T-helper 17 cell (primary cell): Measurements from ENCODE around the gene EHF. TPM values are rescaled to one million over a fixed set of nuclear protein-coding genes. Genes with fewer than 3 reads are reported as not detected.

Source experiments
- ATAC-seq: fragments of 150-1000 bp; cut with Tn5 transposase; 2 replicates; pipeline ENCODE4 v1.10.0; 2021; ENCODE audit warnings: mild to moderate bottlenecking, moderate library complexity
- DNase-seq, 3 donors: peaks; one replicate each; pipeline versions ENCODE4 v3.0.0 to v3.0.0-alpha.2; 2020 to 2021
- H3K9me3 ChIP-seq: one replicate; pipeline ENCODE4 v1.7.0; 2013; ENCODE audit warnings: low read length, mild to moderate bottlenecking; ENCODE audit not compliant: control insufficient read depth, poor library complexity, severe bottlenecking
- H3K27ac Mint-ChIP-seq: one replicate; pipeline ENCODE4 v1.8.0; 2022; ENCODE audit warnings: mild to moderate bottlenecking, moderate library complexity, mixed read lengths
- H3K27me3 Mint-ChIP-seq: one replicate; pipeline ENCODE4 v1.8.0; 2022; ENCODE audit warnings: mixed read lengths
- H3K36me3 Mint-ChIP-seq: one replicate; pipeline ENCODE4 v1.8.0; 2022; ENCODE audit warnings: low read depth, mixed read lengths
- H3K4me1 Mint-ChIP-seq: one replicate; pipeline ENCODE4 v1.8.0; 2022; ENCODE audit warnings: mild to moderate bottlenecking, mixed read lengths
- H3K4me3 Mint-ChIP-seq: one replicate; pipeline ENCODE4 v1.8.0; 2022; ENCODE audit warnings: mild to moderate bottlenecking, moderate library complexity, mixed read lengths
- total RNA-seq, 4 donors: library from RNA in 2 of 4; stranded (reverse) in 2 of 4; gene quantifications; one replicate each; pipeline ENCODE4 v1.2.3 and lab custom pipeline; 2022 to 2026

EHF gene
- total RNA-seq, 2 donors from 2014 or later: 0.34 to 0.65 TPM

DNA sequence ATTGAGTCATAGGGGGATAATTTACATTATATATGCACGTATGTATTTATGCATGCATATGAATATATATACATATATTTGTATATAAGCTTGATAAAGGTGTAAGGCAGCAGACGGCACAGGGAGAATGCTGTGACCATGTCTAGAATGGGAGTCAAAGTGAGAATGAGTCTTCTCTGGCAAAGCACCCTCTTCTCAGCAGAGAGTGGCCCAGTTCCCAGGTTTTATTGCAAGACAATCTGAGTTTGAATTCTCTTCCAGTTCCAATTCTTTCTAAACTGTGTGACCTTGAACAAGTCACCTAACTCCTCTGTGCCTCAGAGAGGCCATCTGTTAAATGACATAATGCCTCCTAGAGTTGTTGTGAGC, 13.8 kb downstream of the EHF start:
- ATAC-seq: no peak
- H3K9me3 ChIP-seq: no peaks in the 10 kb centered on the region
- H3K36me3 Mint-ChIP-seq: no peaks in the 10 kb centered on the region
- no peak overlapping the region for H3K27ac Mint-ChIP-seq
- H3K4me3 Mint-ChIP-seq: no peak overlapping the region
- H3K4me1 Mint-ChIP-seq: peaks cover 9% of the 10 kb centered on the region
- peaks cover 4% of the 10 kb centered on the region for H3K27me3 Mint-ChIP-seq
- DNase-seq: no peak

GRCh38 chr11:34636127-34636526, 15.2 kb downstream of the EHF start:
- Mint-ChIP-seq H3K4me3 (no peak overlapping the region), H3K4me1 (peaks cover 9% of the 10 kb centered on the region), H3K36me3 (no peaks in the 10 kb centered on the region), H3K27me3 (peaks cover 9% of the 10 kb centered on the region), H3K27ac (no peak overlapping the region)
- DNase-seq (no peak), ATAC-seq (no peak)
- no peaks in the 10 kb centered on the region for H3K9me3 ChIP-seq

- H3K9me3 ChIP-seq: no peaks in the 10 kb centered on the region
- no peak for DNase-seq
- Mint-ChIP-seq H3K36me3 (no peaks in the 10 kb centered on the region), H3K27me3 (peaks cover 14% of the 10 kb centered on the region), H3K4me1 (peaks cover 9% of the 10 kb centered on the region), H3K27ac (no peak overlapping the region), H3K4me3 (no peak overlapping the region)
- no peak for ATAC-seq
Observed at GRCh38 chr11:34637303-34637702, 16.4 kb downstream of the EHF start.

DNA sequence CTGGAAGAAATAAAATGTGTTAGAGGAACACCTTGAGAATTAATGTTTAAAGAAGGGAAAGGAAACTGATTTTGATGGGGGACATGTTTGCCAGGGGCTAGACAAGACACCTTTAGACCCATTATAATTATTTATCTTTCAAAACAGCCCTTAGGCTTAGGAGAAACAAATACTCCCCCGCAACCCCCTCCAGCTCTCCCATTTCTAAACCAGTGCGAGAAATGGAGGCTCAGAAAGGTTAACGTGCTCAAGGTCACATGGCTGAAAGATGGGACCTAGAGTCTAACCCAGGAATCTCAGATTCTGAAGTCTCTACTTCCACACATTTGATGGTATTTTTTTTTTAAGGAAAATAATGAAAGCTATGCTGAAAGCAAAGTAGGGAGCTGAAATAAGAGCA, 18.0 kb downstream of the EHF start:
- Mint-ChIP-seq H3K4me1 (peaks cover 6% of the 10 kb centered on the region), H3K36me3 (no peaks in the 10 kb centered on the region), H3K27me3 (peaks cover 24% of the 10 kb centered on the region), H3K27ac (no peak overlapping the region), H3K4me3 (no peak overlapping the region)
- ATAC-seq (no peak), DNase-seq (no peak)
- H3K9me3 ChIP-seq: no peaks in the 10 kb centered on the region

DNA sequence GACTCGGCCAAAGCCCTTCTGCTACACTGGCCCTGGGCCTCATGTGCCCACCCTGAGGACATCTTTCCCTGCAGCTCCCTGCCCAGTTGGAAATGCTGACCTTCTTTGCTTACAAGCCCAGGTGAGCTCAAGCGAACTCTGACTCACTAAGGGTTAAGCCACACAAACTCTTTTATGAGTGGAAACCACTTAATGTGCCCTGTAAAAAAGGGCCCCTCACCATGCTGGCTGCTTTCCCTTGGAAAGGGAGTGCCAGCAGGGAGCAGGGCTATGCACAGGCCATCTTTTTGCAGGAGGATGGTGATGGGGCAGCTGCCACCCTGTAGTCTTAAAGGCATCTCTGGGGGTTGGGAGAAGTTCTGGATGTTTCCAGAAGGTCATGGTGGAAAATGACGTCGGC, 18.7 kb downstream of the EHF start:
- ATAC-seq (no peak), DNase-seq (no peak)
- H3K36me3 Mint-ChIP-seq: no peaks in the 10 kb centered on the region
- no peak overlapping the region for H3K27ac Mint-ChIP-seq
- no peaks in the 10 kb centered on the region for H3K4me1 Mint-ChIP-seq
- H3K4me3 Mint-ChIP-seq: no peak overlapping the region
- no peaks in the 10 kb centered on the region for H3K9me3 ChIP-seq
- peaks cover 24% of the 10 kb centered on the region for H3K27me3 Mint-ChIP-seq

DNA sequence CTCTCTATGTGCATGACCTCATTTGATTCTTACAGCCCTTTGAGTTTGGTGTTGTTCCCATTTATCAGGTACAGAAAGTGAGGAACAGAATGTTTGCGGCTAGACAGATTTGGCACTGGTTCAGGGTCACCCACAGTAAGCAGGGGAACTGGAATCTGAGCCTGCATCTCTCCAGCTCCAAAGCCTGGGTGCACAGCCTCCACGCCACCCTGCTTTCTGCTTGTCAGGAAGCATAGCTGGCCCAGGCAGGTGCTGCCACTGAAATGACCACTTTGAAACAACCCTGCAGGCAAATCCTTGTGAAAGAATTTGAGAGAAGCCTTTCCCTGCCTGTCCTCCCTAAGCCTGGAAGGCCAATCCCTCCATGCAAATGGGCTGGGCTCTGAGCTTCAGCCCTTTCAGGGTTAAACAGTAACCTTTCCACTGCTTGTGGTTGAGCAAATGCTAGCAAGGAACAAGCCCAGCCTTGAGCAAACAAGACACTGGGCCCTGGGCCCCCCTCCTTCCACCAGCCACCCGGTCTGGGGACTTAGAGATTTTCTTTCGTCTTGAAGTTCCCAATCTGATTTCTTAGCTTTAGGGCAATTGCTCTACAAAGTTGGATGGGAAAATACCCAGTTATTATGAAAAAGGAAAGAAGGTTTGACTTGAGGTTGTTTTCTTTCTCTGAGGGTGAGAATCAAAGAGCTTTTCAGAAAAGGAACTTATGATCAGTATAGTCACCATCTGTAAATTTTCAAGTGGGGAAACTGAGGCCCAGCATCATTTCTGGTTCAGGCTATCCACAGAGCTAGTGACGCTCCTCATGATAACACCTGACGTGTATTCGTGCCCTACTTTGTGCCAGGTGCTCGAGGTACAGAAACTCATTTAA, 19.4 kb downstream of the EHF start:
- Mint-ChIP-seq H3K36me3 (no peaks in the 10 kb centered on the region), H3K27me3 (peaks cover 24% of the 10 kb centered on the region), H3K4me3 (no peak overlapping the region), H3K4me1 (no peaks in the 10 kb centered on the region), H3K27ac (no peak overlapping the region)
- no peaks in the 10 kb centered on the region for H3K9me3 ChIP-seq
- ATAC-seq: no peak
- DNase-seq: no peak

GRCh38 chr11:34640924-34641275, 20.0 kb downstream of the EHF start:
- H3K36me3 Mint-ChIP-seq: no peaks in the 10 kb centered on the region
- ATAC-seq (no peak), DNase-seq (no peak)
- peaks cover 24% of the 10 kb centered on the region for H3K27me3 Mint-ChIP-seq
- no peak overlapping the region for H3K27ac Mint-ChIP-seq
- no peaks in the 10 kb centered on the region for H3K4me1 Mint-ChIP-seq
- no peak overlapping the region for H3K4me3 Mint-ChIP-seq
- H3K9me3 ChIP-seq: no peaks in the 10 kb centered on the region

DNA sequence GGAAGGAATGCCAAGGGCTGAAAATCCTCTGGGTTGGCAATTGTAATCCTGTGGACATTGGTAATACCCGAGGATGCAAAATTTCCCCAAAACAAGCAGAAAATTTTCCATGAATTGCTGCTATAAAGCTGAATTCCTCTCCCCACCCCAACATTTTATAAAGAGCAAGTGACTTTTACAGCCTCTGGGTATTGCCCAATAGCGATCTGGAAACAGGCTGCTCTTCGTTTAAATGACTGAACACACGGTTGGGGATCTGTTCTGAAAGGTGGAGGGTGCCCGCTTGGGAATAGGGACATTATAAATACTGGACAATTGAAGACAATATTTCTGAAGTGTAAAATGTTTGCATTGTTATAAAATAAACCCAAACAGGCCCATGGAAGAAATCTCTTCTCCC, 20.6 kb downstream of the EHF start:
- no peak overlapping the region for H3K4me3 Mint-ChIP-seq
- no peaks in the 10 kb centered on the region for H3K36me3 Mint-ChIP-seq
- no peak for ATAC-seq
- no peaks in the 10 kb centered on the region for H3K9me3 ChIP-seq
- H3K4me1 Mint-ChIP-seq: no peaks in the 10 kb centered on the region
- no peak for DNase-seq
- H3K27ac Mint-ChIP-seq: no peak overlapping the region
- H3K27me3 Mint-ChIP-seq: peaks cover 24% of the 10 kb centered on the region

- ATAC-seq: no peak
- Mint-ChIP-seq H3K27me3 (peaks cover 24% of the 10 kb centered on the region), H3K36me3 (no peaks in the 10 kb centered on the region), H3K27ac (no peak overlapping the region), H3K4me1 (no peaks in the 10 kb centered on the region), H3K4me3 (no peak overlapping the region)
- H3K9me3 ChIP-seq: no peaks in the 10 kb centered on the region
- DNase-seq: no peak
Observed at GRCh38 chr11:34642001-34642554, 21.2 kb downstream of the EHF start.

- Mint-ChIP-seq H3K27me3 (peaks cover 24% of the 10 kb centered on the region), H3K4me3 (no peak overlapping the region), H3K4me1 (no peaks in the 10 kb centered on the region), H3K36me3 (no peaks in the 10 kb centered on the region), H3K27ac (no peak overlapping the region)
- ATAC-seq (no peak), DNase-seq (no peak)
- no peaks in the 10 kb centered on the region for H3K9me3 ChIP-seq
Observed at GRCh38 chr11:34642873-34643272, 22.0 kb downstream of the EHF start.

DNA sequence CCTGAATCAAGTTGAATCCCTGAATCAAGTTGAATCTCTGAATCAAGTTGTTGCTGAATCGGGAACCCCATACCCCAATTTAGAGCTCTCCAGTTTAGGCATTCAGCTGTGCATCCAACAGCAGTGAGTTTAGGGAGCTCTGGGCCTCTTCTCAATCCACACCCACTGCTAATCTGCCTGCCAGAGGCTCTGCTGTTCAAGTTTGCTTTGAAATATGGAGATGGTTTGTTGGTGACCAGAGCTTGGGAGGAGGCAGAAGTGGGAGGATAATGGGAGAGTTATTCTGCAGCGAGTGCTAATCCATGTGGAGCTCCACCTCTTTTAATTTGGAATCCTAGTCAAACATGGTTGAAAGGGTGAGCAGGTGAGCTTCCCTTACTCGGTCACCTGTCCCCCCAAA, 22.4 kb downstream of the EHF start:
- H3K27me3 Mint-ChIP-seq: peaks cover 24% of the 10 kb centered on the region
- no peak for ATAC-seq

GRCh38 chr11:34643846-34644245, 23.0 kb downstream of the EHF start:
- no peak for DNase-seq
- no peaks in the 10 kb centered on the region for H3K9me3 ChIP-seq
- Mint-ChIP-seq H3K27ac (no peak overlapping the region), H3K27me3 (peaks cover 24% of the 10 kb centered on the region), H3K4me3 (no peak overlapping the region), H3K4me1 (no peaks in the 10 kb centered on the region), H3K36me3 (no peaks in the 10 kb centered on the region)
- ATAC-seq: no peak

More for the DNA sequence above, 22.4 kb downstream of the EHF start:
- H3K4me3 Mint-ChIP-seq: no peak overlapping the region
- no peaks in the 10 kb centered on the region for H3K36me3 Mint-ChIP-seq
- H3K4me1 Mint-ChIP-seq: no peaks in the 10 kb centered on the region
- no peaks in the 10 kb centered on the region for H3K9me3 ChIP-seq
- no peak overlapping the region for H3K27ac Mint-ChIP-seq
- DNase-seq: no peak

- Mint-ChIP-seq H3K4me3 (no peak overlapping the region), H3K27me3 (peaks cover 18% of the 10 kb centered on the region), H3K36me3 (no peaks in the 10 kb centered on the region), H3K4me1 (no peaks in the 10 kb centered on the region), H3K27ac (no peak overlapping the region)
- no peaks in the 10 kb centered on the region for H3K9me3 ChIP-seq
- DNase-seq (no peak), ATAC-seq (no peak)
Observed at GRCh38 chr11:34644669-34645406, 23.9 kb downstream of the EHF start.
